Measurements from ENCODE around the gene CLRN1.

GRCh38 chr3:150951923-150952322, 20.6 kb downstream of the CLRN1 start:
- TF ChIP-seq CTCF (IDR thresholded peaks at IDR 0.05; ENCODE audit: insufficient read depth, low read length, poor library complexity, severe bottlenecking) (no peak), EZH2phosphoT487 (conservative IDR thresholded peaks at IDR 0.05; ENCODE audit: low read length) (no peak)

Data from SU-DHL-6 (cell line).